Trophoblast cell (in vitro differentiated cells and primary cell): ENCODE measurements around the gene FABP7.

Experiments used
- DNase-seq, 2 donors: peaks; one replicate each; pipeline ENCODE4 v3.0.0-alpha.2; 2016
- H2AFZ ChIP-seq: 2 replicates; pipeline ENCODE4 v1.6.1; 2013; ENCODE audit warnings: low read length, moderate library complexity, mild to moderate bottlenecking; ENCODE audit not compliant: insufficient read depth, poor library complexity
- H2AK5ac ChIP-seq: 2 replicates; pipeline ENCODE4 v1.6.1; 2013; ENCODE audit warnings: mild to moderate bottlenecking, low read length
- H2BK120ac ChIP-seq: 2 replicates; pipeline ENCODE4 v1.6.1; 2013; ENCODE audit warnings: low read length, mild to moderate bottlenecking, moderate library complexity; ENCODE audit not compliant: insufficient read depth, poor library complexity
- H2BK12ac ChIP-seq: 2 replicates; pipeline ENCODE4 v1.6.1; 2013; ENCODE audit warnings: mild to moderate bottlenecking, low read length, moderate library complexity
- H2BK5ac ChIP-seq: 2 replicates; pipeline ENCODE4 v1.6.1; 2013; ENCODE audit warnings: low read length, low read depth, moderate library complexity, mild to moderate bottlenecking; ENCODE audit not compliant: poor library complexity
- H3K14ac ChIP-seq: 2 replicates; pipeline ENCODE4 v1.6.1; 2013; ENCODE audit warnings: mild to moderate bottlenecking, low read length
- H3K18ac ChIP-seq: 2 replicates; pipeline ENCODE4 v1.6.1; 2013; ENCODE audit warnings: mild to moderate bottlenecking, low read length
- H3K23ac ChIP-seq: 2 replicates; pipeline ENCODE4 v1.6.1; 2013; ENCODE audit warnings: low read length
- H3K27ac ChIP-seq: 2 replicates; pipeline ENCODE4 v1.5.1; 2013; ENCODE audit warnings: low read depth, mild to moderate bottlenecking, inconsistent platforms, low read length, moderate library complexity
- H3K27me3 ChIP-seq: 2 replicates; pipeline ENCODE4 v1.6.1; 2013; ENCODE audit warnings: inconsistent platforms, mild to moderate bottlenecking, low read length, moderate library complexity; ENCODE audit not compliant: insufficient read depth
- H3K36me3 ChIP-seq, 2 experiments: 1 replicate in 1 of 2; 2 replicates in 1 of 2; pipeline ENCODE4 v1.6.1; 2013; ENCODE audit warnings: low read length in 2 of 2, mild to moderate bottlenecking in 2 of 2, moderate library complexity in 1 of 2; ENCODE audit not compliant: insufficient read depth in 2 of 2, control insufficient read depth in 1 of 2
- H3K4ac ChIP-seq: 2 replicates; pipeline ENCODE4 v1.6.1; 2013; ENCODE audit warnings: low read depth, mild to moderate bottlenecking, low read length, moderate library complexity
- H3K4me1 ChIP-seq, 2 experiments: 1 replicate in 1 of 2; 2 replicates in 1 of 2; pipeline ENCODE4 v1.6.1; 2013; ENCODE audit warnings: low read length in 2 of 2, mild to moderate bottlenecking in 2 of 2, moderate library complexity in 1 of 2; ENCODE audit not compliant: insufficient read depth in 2 of 2, control insufficient read depth in 1 of 2
- H3K4me2 ChIP-seq: 2 replicates; pipeline ENCODE4 v1.6.1; 2013; ENCODE audit warnings: inconsistent platforms, mild to moderate bottlenecking, low read length, moderate library complexity
- H3K4me3 ChIP-seq: 2 replicates; pipeline ENCODE4 v1.5.1; 2013; ENCODE audit warnings: mild to moderate bottlenecking, low read depth, low read length, inconsistent platforms
- H3K79me1 ChIP-seq: one replicate; pipeline ENCODE4 v1.6.1; 2013; ENCODE audit warnings: low read length
- H3K79me2 ChIP-seq: 2 replicates; pipeline ENCODE4 v1.6.1; 2013; ENCODE audit warnings: low read length, mild to moderate bottlenecking; ENCODE audit not compliant: control insufficient read depth, insufficient read depth, poor library complexity
- H3K9ac ChIP-seq: 2 replicates; pipeline ENCODE4 v1.6.1; 2013; ENCODE audit warnings: mild to moderate bottlenecking, low read length
- H3K9me3 ChIP-seq: 2 replicates; pipeline ENCODE4 v1.6.1; 2013; ENCODE audit warnings: low read depth, mild to moderate bottlenecking, control low read depth, inconsistent platforms, low read length; ENCODE audit not compliant: insufficient read depth
- H4K12ac ChIP-seq: 2 replicates; pipeline ENCODE4 v1.6.1; 2013; ENCODE audit warnings: low read depth, mild to moderate bottlenecking, low read length, moderate library complexity
- H4K8ac ChIP-seq: 2 replicates; pipeline ENCODE4 v1.6.1; 2013; ENCODE audit warnings: low read depth, mild to moderate bottlenecking, low read length, moderate library complexity
- H4K91ac ChIP-seq: one replicate; pipeline ENCODE4 v1.6.1; 2013; ENCODE audit warnings: low read depth, mild to moderate bottlenecking, low read length, moderate library complexity
- WGBS: extraction: QIAGEN DNeasy Blood & Tissue Kit; methylation state at CpG from one replicate; pipeline ENCODE4 v1.1.7; 2013; ENCODE audit warnings: missing lambda C conversion rate; ENCODE audit not compliant: insufficient read length, insufficient coverage; ENCODE audit errors: extremely low coverage; 5-methylcytosine and 5-hydroxymethylcytosine counted together

Gene FABP7

DNA sequence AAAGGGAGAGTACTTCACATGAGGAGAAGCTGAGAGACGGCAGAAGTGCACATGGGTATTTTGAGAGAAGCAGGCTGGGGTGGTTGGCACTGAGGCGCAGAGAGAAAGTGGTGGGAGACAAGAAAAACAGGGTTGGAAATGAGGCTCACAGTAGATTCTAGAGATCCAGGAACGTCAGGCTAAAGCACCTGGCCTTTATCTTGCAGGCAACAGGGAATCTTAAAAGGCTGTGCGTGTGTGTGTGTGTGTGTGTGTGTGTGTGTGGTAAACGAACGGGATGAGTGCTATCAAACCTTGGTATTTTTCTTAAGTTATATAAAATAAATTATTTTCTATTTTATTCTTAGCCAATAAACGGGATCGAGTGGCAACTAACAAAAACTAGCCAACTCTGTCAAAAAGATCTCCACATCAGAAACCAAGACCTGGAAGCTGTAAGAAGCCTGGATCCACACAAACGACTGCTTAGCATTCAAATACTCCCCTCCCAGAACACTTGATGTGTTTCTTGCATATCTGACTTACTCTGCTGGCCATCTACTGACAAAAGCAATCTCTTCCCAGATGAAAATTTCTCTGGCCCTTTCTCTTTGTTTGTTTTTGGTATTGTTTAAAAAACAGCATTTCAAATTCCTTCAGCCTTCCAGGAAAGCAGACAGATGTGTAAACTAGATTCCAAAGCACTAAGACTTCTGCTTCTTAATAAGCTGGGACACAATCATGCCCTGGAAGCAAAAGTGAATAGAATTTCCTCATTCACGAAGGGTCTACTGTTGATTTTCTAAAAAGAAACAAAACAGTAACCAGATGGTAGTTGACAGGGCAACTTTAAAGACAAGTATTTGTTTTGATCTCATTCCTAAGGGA is 44.8 kb upstream of the FABP7 start:
- peaks cover 1% of the 10 kb centered on the region for H3K79me1 ChIP-seq
- no peak overlapping the region for H2BK120ac ChIP-seq
- DNase-seq, result peak in 1 of 2 donors; percentile 27
- H3K9me3 ChIP-seq, result peaks cover 1% of the 10 kb centered on the region
- H3K18ac ChIP-seq, result no peak overlapping the region
- H3K23ac ChIP-seq, result no peak overlapping the region
- H2AK5ac ChIP-seq, result no peak overlapping the region
- no peak overlapping the region for H2BK12ac ChIP-seq
- H3K14ac ChIP-seq, result no peak overlapping the region
- no peak overlapping the region for H3K4ac ChIP-seq
- no peak overlapping the region for H2AFZ ChIP-seq
- no peak overlapping the region for H4K12ac ChIP-seq
- WGBS, result no CpG with 5 or more reads among the region's 10 CpGs
- no peaks in the 10 kb centered on the region for H3K79me2 ChIP-seq
- peaks cover 0 to 2% of the 10 kb centered on the region in 2 experiments for H3K4me1 ChIP-seq
- H3K4me2 ChIP-seq, result no peak overlapping the region
- H3K4me3 ChIP-seq, result no peak overlapping the region
- H3K27ac ChIP-seq, result no peak overlapping the region
- no peaks in the 10 kb centered on the region for H3K27me3 ChIP-seq
- no peak overlapping the region for H4K8ac ChIP-seq
- no peak overlapping the region for H2BK5ac ChIP-seq
- no peaks in the 10 kb centered on the region for H3K36me3 ChIP-seq
- no peak overlapping the region for H3K9ac ChIP-seq
- H4K91ac ChIP-seq, result no peak overlapping the region

DNA sequence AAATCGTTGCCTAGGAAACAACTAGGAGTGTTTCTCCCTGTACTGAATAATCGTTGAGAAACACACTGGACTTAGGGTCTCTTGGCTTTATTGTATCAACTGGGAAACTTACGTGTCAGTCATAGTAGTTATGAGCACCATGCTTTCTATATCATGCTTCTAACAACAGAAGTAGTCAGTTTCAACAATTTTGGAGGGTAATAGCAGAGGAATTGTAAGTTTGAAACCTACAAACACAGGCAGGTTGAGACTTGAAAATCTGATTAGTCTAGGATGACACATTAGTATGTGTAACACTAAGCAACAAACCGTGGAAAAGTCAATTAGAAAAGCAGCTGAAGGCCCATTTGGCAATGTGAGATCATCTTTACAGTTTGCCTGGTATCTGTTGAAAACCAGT is 43.9 kb upstream of the FABP7 start:
- Histone ChIP-seq H4K12ac (no peak overlapping the region), H3K23ac (no peak overlapping the region), H3K4me3 (no peak overlapping the region), H2BK12ac (no peak overlapping the region), H2BK5ac (no peak overlapping the region), H4K8ac (no peak overlapping the region), H4K91ac (no peak overlapping the region), H3K18ac (no peak overlapping the region), H3K27me3 (no peaks in the 10 kb centered on the region), H2AK5ac (no peak overlapping the region), H2AFZ (no peak overlapping the region), H3K9ac (no peak overlapping the region), H3K14ac (no peak overlapping the region), H3K9me3 (peaks cover 1% of the 10 kb centered on the region), H3K4ac (no peak overlapping the region), H3K36me3 (no peaks in the 10 kb centered on the region), H3K27ac (no peak overlapping the region), H3K79me1 (peaks cover 1% of the 10 kb centered on the region), H2BK120ac (no peak overlapping the region), H3K79me2 (no peaks in the 10 kb centered on the region), H3K4me2 (no peak overlapping the region), H3K4me1 (peaks cover 0 to 2% of the 10 kb centered on the region in 2 experiments)
- DNase-seq, result peak; percentile 66 to 81
- no CpG with 5 or more reads among the region's 4 CpGs for WGBS

DNA sequence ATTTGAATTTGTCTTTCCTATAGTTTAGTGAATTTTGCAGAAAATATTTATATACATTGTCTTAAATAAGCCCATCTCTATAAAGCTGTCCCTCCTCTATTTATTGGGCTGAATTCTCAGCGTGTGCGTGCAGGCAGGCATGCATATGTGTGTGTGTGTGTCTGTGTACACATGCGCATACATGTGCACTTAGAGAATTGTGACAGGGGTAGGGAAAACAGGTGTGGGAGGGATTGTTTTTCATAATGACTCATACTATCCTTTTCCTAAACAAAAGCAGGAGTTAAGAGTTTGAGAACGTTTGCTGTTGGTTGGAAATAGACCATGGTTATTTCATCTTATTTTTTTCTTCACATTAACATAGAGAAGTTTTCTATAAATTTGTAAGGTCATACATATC is 43.4 kb upstream of the FABP7 start:
- Histone ChIP-seq H3K79me1 (peaks cover 1% of the 10 kb centered on the region), H3K23ac (no peak overlapping the region), H3K14ac (no peak overlapping the region), H4K8ac (no peak overlapping the region), H3K79me2 (no peaks in the 10 kb centered on the region), H3K9me3 (peaks cover 1% of the 10 kb centered on the region), H3K27ac (no peak overlapping the region), H2AK5ac (no peak overlapping the region), H4K12ac (no peak overlapping the region), H3K9ac (no peak overlapping the region), H3K36me3 (no peaks in the 10 kb centered on the region), H2BK120ac (no peak overlapping the region), H3K4me3 (no peak overlapping the region), H3K27me3 (no peaks in the 10 kb centered on the region), H2BK5ac (no peak overlapping the region), H2BK12ac (no peak overlapping the region), H3K4me1 (peaks cover 0 to 2% of the 10 kb centered on the region in 2 experiments), H3K18ac (no peak overlapping the region), H3K4ac (no peak overlapping the region), H4K91ac (no peak overlapping the region), H3K4me2 (no peak overlapping the region), H2AFZ (no peak overlapping the region)
- no CpG with 5 or more reads among the region's 4 CpGs for WGBS
- DNase-seq, result peak in 1 of 2 donors; percentile 42

DNA sequence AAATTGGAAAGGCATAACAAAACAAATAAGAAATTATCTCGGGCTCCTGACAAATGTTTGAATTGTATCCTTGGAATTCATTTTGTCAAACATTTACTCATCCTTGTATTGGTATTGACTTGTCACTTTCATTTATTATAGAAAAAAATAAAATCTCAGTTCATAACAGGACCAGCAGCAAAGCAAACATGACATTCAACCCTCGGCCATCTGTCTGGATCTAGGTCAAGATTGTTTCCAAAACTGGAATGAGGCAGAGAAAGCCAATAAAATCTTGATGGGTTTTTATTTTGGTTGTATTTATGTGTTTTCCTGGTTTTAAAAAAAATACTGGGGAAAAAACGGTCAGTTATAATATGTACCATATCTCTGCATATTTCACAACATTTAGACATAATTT is 42.9 kb upstream of the FABP7 start:
- Histone ChIP-seq H3K79me2 (no peaks in the 10 kb centered on the region), H2AFZ (no peak overlapping the region), H3K36me3 (no peaks in the 10 kb centered on the region), H3K9ac (no peak overlapping the region), H3K4me2 (no peak overlapping the region), H4K12ac (no peak overlapping the region), H4K91ac (no peak overlapping the region), H3K18ac (no peak overlapping the region), H2AK5ac (no peak overlapping the region), H2BK5ac (no peak overlapping the region), H4K8ac (no peak overlapping the region), H3K27me3 (no peaks in the 10 kb centered on the region), H3K9me3 (peaks cover 1% of the 10 kb centered on the region), H3K79me1 (peaks cover 1% of the 10 kb centered on the region), H2BK12ac (no peak overlapping the region), H3K14ac (no peak overlapping the region), H3K27ac (no peak overlapping the region), H3K4ac (no peak overlapping the region), H2BK120ac (no peak overlapping the region), H3K23ac (no peak overlapping the region), H3K4me1 (peaks cover 0 to 2% of the 10 kb centered on the region in 2 experiments), H3K4me3 (no peak overlapping the region)
- no CpG with 5 or more reads among the region's 3 CpGs for WGBS
- DNase-seq, result no peak
